GM13976 (cell line): Measurements from ENCODE around the gene APOM.
A peak's percentile ranks its signal among the peaks of the same experiment; 100 is the strongest.

Experiments
- DNase-seq: peaks from one replicate; pipeline ENCODE4 v3.0.0; 2012; ENCODE audit warnings: low spot score
- in situ Hi-C: fragments of 300-500 bp; cut with MboI; formaldehyde crosslinking; loops from one replicate; pipeline ENCODE4 v1.12.0; 2022; ENCODE audit warnings: low sequenced_read_pairs, mixed read lengths, inconsistent platforms; ENCODE audit not compliant: unreplicated experiment
- TF ChIP-seq, protein P1 (sequence below): IDR thresholded peaks from 2 replicates; pipeline ENCODE4 v1.5.1; 2012; ENCODE audit warnings: borderline replicate concordance, mild to moderate bottlenecking; ENCODE audit not compliant: insufficient read depth; ENCODE audit errors: extremely low read depth, missing control alignments, control extremely low read depth

The APOM gene

DNA sequence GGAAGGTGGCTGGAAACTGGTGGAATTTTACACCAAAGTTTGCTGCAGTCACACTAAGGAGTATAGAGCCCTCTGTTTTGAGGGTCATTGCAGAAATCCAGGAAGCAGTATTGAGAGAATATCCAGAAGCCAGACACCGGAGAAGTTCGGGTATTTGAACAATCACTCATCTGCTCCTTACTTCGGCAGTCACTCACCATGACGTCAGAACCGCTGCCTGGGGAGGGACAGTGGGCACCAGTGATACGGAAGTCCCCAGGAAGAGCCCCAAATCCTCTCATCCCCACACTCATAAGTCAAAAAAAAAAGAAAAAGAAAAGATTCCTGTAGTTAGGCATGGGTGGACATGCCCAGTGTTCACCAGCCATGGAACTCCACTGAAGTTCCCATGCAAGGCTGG lies 21.2 kb downstream of the APOM start:
- no peak for DNase-seq
- in situ Hi-C loops: no loop called here
- TF ChIP-seq, protein P1, sequence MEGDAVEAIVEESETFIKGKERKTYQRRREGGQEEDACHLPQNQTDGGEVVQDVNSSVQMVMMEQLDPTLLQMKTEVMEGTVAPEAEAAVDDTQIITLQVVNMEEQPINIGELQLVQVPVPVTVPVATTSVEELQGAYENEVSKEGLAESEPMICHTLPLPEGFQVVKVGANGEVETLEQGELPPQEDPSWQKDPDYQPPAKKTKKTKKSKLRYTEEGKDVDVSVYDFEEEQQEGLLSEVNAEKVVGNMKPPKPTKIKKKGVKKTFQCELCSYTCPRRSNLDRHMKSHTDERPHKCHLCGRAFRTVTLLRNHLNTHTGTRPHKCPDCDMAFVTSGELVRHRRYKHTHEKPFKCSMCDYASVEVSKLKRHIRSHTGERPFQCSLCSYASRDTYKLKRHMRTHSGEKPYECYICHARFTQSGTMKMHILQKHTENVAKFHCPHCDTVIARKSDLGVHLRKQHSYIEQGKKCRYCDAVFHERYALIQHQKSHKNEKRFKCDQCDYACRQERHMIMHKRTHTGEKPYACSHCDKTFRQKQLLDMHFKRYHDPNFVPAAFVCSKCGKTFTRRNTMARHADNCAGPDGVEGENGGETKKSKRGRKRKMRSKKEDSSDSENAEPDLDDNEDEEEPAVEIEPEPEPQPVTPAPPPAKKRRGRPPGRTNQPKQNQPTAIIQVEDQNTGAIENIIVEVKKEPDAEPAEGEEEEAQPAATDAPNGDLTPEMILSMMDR: no peak

DNA sequence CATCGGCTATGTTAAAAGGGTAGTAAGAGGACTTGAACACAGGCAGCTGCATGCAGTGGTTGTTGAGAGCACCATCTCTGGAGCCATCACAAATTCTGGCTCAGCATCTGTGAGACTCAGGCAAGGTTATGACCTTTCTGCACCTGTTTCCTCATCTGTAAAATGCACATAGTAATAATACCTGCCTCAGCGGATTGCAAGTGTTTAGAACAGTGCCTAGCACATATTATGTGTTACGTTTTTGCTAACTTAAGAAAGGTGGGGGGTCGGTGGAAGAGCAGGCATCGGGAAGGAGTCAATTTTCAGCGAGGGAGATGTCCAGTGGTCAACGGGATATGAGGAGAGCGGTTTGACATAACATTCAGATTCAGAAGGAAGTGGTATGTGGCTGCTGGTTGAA lies 22.3 kb downstream of the APOM start:
- in situ Hi-C loops: no loop called here
- DNase-seq: no peak
- TF ChIP-seq, protein P1: no peak

DNA sequence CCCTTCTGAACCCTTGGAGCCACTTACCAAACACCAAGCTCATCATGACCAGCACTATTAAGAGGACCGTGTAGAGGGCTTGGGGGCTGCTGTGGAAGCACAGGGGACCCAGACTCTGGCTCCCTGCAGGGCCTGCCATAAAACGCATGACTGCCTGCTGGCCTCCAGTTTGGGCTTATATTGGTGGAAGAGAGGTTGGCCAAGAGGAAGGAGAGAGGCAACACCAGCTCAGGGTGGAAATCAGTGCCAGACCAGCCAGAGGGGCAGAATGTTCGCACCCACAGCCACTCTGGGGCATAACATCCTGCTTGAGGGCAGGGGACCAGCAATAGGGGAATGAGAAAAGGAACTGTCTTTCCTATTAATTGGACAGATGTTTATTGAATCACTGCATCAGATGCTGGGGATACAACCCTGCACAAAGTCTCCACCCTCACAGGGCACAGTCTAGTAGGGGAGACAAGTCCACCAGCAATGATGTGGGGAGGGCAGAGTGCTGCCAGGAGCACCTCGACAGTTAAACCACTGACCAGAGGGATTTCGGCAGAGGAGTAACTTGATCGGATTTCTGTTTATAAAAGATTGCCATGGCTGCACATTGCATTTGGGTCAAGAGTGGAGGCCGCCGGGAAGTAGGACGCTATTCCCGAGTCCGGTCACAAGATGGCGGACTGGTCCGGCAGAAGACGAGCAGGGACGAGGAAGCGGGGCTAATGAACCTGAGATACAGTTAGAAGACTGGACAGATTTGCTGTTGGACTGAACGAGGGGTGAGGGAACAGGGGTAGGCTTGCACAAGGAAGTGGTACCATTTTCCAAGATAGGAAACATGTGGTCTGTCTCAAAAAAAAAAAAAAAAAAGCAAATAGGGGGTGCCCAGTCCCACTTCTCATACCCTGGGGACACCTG lies 24.8 kb downstream of the APOM start, which contains the start of gene LY6G5C:
Gene LY6G5C (minus strand): TSS at position 842 of the 909 bp plus-strand sequence. CDS start 694 bp downstream, at position 148.
- TF ChIP-seq, protein P1: peak; percentile 79
- in situ Hi-C loops: loop anchor here (10.0 kb wide), 1 partner anchor 274 kb away; the partner anchor contains the start of genes NELFE and SKIC2

DNA sequence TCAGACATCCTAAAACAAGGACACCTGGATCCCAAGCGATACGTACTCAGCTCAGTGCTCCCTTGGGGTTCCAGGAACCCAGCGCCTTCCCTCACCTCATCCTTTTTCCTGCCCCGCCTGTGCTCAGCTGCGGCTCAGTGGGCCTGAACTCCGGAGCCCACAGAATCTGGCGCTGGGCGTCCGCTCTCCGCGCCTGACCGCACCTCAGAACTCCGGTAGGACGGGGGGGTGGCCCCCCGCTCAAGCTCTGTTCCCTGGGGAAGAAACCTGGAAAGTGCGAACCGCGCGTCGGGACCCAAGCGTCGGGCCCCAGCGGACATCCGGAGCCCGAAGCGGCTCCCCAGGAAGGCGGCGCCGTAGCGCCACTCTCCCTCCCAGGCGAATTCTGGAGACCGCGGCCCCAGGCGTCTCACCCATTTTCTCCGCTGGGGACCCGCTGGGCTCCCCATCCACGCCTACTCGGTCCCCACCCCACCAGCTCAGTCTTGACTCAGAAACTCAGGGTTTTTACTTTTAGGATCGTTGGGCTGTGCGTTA lies 25.5 kb downstream of the APOM start:
- peak; percentile 81 for DNase-seq
- in situ Hi-C loops: loop anchor here (10.0 kb wide), 1 partner anchor 274 kb away; the partner anchor contains the start of genes NELFE and SKIC2
- TF ChIP-seq, protein P1: peak; percentile 20

More for the DNA sequence above, 24.8 kb downstream of the APOM start, which contains the start of gene LY6G5C:
- peak; percentile 86 for DNase-seq

DNA sequence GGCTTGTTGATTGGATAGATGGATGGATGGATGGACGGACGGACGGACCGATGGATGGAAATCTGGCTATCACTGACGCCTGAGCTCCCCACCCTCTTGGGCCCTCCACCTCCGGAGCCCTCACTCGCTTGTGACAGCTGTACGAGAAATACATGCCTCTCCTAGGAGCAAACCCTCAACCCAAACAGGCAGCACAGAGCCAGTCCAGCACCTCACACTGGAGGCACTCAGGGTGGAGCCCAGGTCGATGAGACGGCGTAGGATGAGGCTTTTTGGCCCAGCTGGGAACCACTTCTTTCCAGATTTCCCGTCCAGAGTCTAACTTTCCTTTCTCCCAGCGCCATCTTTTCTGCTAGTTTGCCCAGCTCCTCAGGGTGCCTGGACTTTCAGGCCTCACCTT lies 27.9 kb downstream of the APOM start:
- TF ChIP-seq, protein P1: no peak
- in situ Hi-C loops: loop anchor here (10.0 kb wide), 1 partner anchor 271 kb away; the partner anchor contains the start of genes NELFE and SKIC2
- DNase-seq: no peak

DNA sequence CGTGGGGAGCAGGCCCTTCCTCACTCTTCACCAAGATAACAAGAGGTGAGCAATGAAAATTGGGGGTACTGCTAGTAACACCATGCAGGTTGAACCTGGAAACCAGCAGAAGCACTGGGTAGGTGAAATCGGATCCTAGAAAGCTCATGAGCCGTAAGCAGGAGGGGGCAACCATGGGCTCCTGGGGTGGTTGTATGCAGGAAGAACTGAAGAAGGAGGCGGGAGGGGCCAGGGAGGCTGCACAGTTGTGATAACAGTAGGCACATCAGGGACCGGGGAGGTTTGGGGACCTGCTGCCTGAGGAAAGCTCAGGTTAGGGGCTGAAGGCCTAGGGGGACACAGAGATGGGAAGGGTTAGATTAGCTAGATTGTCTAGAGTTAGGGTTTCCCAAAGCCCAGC lies 30.8 kb downstream of the APOM start:
- in situ Hi-C loops: loop anchor here (10.0 kb wide), 1 partner anchor 268 kb away; the partner anchor contains the start of genes NELFE and SKIC2
- DNase-seq: no peak
- TF ChIP-seq, protein P1: no peak
